Neural progenitor cell (in vitro differentiated cells): ENCODE results near the gene NCKAP5.

ENCODE experiments used
- EZH2phosphoT487 ChIP-seq: fragments of 200-600 bp; sonication (generic); IDR thresholded peaks from 2 replicates; pipeline ENCODE4 v1.6.1; 2017; ENCODE audit warnings: antibody characterized with exemption
- TF ChIP-seq, protein P1 (sequence below): fragments of 200-600 bp; sonication (generic); IDR thresholded peaks from 2 replicates; pipeline ENCODE4 v1.5.1; 2017; ENCODE audit warnings: antibody characterized with exemption, mild to moderate bottlenecking

- no peak for TF ChIP-seq EZH2phosphoT487
- TF ChIP-seq, protein P1, sequence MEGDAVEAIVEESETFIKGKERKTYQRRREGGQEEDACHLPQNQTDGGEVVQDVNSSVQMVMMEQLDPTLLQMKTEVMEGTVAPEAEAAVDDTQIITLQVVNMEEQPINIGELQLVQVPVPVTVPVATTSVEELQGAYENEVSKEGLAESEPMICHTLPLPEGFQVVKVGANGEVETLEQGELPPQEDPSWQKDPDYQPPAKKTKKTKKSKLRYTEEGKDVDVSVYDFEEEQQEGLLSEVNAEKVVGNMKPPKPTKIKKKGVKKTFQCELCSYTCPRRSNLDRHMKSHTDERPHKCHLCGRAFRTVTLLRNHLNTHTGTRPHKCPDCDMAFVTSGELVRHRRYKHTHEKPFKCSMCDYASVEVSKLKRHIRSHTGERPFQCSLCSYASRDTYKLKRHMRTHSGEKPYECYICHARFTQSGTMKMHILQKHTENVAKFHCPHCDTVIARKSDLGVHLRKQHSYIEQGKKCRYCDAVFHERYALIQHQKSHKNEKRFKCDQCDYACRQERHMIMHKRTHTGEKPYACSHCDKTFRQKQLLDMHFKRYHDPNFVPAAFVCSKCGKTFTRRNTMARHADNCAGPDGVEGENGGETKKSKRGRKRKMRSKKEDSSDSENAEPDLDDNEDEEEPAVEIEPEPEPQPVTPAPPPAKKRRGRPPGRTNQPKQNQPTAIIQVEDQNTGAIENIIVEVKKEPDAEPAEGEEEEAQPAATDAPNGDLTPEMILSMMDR, result no peak
Measured at GRCh38 chr2:133253793-133254192, 314.5 kb downstream of the NCKAP5 start.
